HepG2 (cell line): ENCODE data around the gene ZP2. TPM values are rescaled to one million over a fixed set of nuclear protein-coding genes. Genes with fewer than 3 reads are reported as not detected.
A peak's percentile ranks its signal among the peaks of the same experiment; 100 is the strongest.

ENCODE experiments used
- AHR ChIP-seq: IDR thresholded peaks from 2 replicates; pipeline ENCODE4 v1.6.1; 2018; ENCODE audit warnings: missing genetic modification reagents, missing compliant biosample characterization
- ATF7 ChIP-seq, 2 experiments: fragments of 450-650 bp in 1 of 2; sonication (generic) in 1 of 2; formaldehyde crosslinking in 1 of 2; IDR thresholded peaks; 2 replicates each; pipeline versions ENCODE4 v1.4.0 to v1.6.1; 2016 to 2020; ENCODE audit warnings: antibody characterized with exemption in 1 of 2, mild to moderate bottlenecking in 1 of 2, missing genetic modification reagents in 1 of 2
- DNMT3B ChIP-seq: conservative IDR thresholded peaks from 2 replicates; pipeline ENCODE4 v1.6.1; 2016; ENCODE audit warnings: missing biosample characterization, control low read depth
- FOXC1 ChIP-seq: sonication (generic); formaldehyde crosslinking; IDR thresholded peaks from 2 replicates; pipeline ENCODE4 v1.8.0; 2022; ENCODE audit warnings: mild to moderate bottlenecking, missing genetic modification reagents, borderline replicate concordance
- JDP2 ChIP-seq: sonication (generic); formaldehyde crosslinking; IDR thresholded peaks from 2 replicates; pipeline ENCODE4 v1.8.1; 2022; ENCODE audit warnings: missing genetic modification reagents, borderline replicate concordance
- MED8 ChIP-seq: sonication (generic); formaldehyde crosslinking; IDR thresholded peaks from 2 replicates; pipeline ENCODE4 v1.8.1; 2023; ENCODE audit warnings: mild to moderate bottlenecking, missing genetic modification reagents; ENCODE audit not compliant: insufficient replicate concordance
- NCOA1 ChIP-seq: sonication (generic); formaldehyde crosslinking; IDR thresholded peaks from 2 replicates; pipeline ENCODE4 v1.9.0; 2021; ENCODE audit warnings: missing genetic modification reagents
- NCOR1 ChIP-seq: fragments of 200-600 bp; sonication (generic); IDR thresholded peaks from 2 replicates; pipeline ENCODE4 v1.7.0; 2017; ENCODE audit warnings: antibody characterized with exemption, low read length, borderline replicate concordance
- POLR2AphosphoS5 ChIP-seq: IDR thresholded peaks from 2 replicates; pipeline ENCODE4 v1.6.1; 2012; ENCODE audit warnings: low read depth, low read length
- RARA ChIP-seq: IDR thresholded peaks from 2 replicates; pipeline ENCODE4 v1.6.1; 2016; ENCODE audit warnings: missing genetic modification reagents, missing compliant biosample characterization
- RBM39 ChIP-seq: fragments of 200-400 bp; formaldehyde crosslinking; IDR thresholded peaks from one replicate; pipeline ENCODE4 v1.6.1; 2018; ENCODE audit warnings: antibody characterized with exemption, mild to moderate bottlenecking, low read depth, low read length; ENCODE audit not compliant: poor library complexity, severe bottlenecking
- ZFY ChIP-seq: sonication (generic); formaldehyde crosslinking; IDR thresholded peaks from 2 replicates; pipeline ENCODE4 v1.4.0; 2020; ENCODE audit warnings: missing genetic modification reagents
- ZFYVE20 ChIP-seq: sonication (generic); formaldehyde crosslinking; IDR thresholded peaks from 2 replicates; pipeline ENCODE4 v1.8.0; 2023; ENCODE audit warnings: low read depth, mild to moderate bottlenecking, moderate library complexity, missing genetic modification reagents, borderline replicate concordance
- ZNF260 ChIP-seq: sonication (generic); formaldehyde crosslinking; IDR thresholded peaks from 2 replicates; pipeline ENCODE4 v1.4.0; 2020; ENCODE audit warnings: missing genetic modification reagents, low read depth, mild to moderate bottlenecking, borderline replicate concordance
- ZNF644 ChIP-seq: IDR thresholded peaks from 2 replicates; pipeline ENCODE4 v1.6.1; 2016; ENCODE audit warnings: low read depth
- ZNF737 ChIP-seq: sonication (generic); formaldehyde crosslinking; IDR thresholded peaks from 2 replicates; pipeline ENCODE4 v1.5.0; 2020; ENCODE audit warnings: missing genetic modification reagents, mild to moderate bottlenecking, borderline replicate concordance
- polyA plus RNA-seq, 8 experiments: library from polyadenylated mRNA; depleted of rRNA in 3 of 8; stranded (reverse) in 7 of 8; unstranded in 1 of 8; fragments of >200 nt; fragmentation: Illumina TruSeq in 4 of 8; extraction: Trizol in 4 of 8; gene quantifications; 2 replicates each; pipeline versions ENCODE4 v1.2.1 to v1.2.3, GENCODE V29; 2011 to 2016; ENCODE audit warnings: low read depth in 4 of 8, missing spikeins in 1 of 8, mixed read lengths in 1 of 8; ENCODE audit not compliant: insufficient read depth in 1 of 8
- total RNA-seq, 5 experiments: library from RNA; depleted of rRNA; stranded (reverse); fragments of >200 nt; fragmentation: Illumina TruSeq; extraction: Trizol; gene quantifications; 2 replicates each; pipeline ENCODE4 v1.2.3, GENCODE V29; 2016; ENCODE audit warnings: low read depth in 1 of 5
- TF ChIP-seq, protein P1 (sequence below): sonication (generic); formaldehyde crosslinking; IDR thresholded peaks from 2 replicates; pipeline ENCODE4 v1.8.1; 2022; ENCODE audit warnings: mild to moderate bottlenecking, missing genetic modification reagents
- TF ChIP-seq, protein P2 (sequence below): sonication (generic); formaldehyde crosslinking; conservative IDR thresholded peaks from 2 replicates; pipeline ENCODE4 v1.8.0; 2022; ENCODE audit warnings: mild to moderate bottlenecking, moderate library complexity, missing genetic modification reagents
- TF ChIP-seq, protein P3 (sequence below): sonication (generic); formaldehyde crosslinking; IDR thresholded peaks from 2 replicates; pipeline ENCODE4 v1.5.1; 2020; ENCODE audit warnings: missing genetic modification reagents, mild to moderate bottlenecking, borderline replicate concordance

Gene ZP2
- total and polyA plus RNA-seq, 2 of the 13 experiments (the other 11 are each of a cell fraction or from before 2014, with no cell fraction given), result not detected

DNA sequence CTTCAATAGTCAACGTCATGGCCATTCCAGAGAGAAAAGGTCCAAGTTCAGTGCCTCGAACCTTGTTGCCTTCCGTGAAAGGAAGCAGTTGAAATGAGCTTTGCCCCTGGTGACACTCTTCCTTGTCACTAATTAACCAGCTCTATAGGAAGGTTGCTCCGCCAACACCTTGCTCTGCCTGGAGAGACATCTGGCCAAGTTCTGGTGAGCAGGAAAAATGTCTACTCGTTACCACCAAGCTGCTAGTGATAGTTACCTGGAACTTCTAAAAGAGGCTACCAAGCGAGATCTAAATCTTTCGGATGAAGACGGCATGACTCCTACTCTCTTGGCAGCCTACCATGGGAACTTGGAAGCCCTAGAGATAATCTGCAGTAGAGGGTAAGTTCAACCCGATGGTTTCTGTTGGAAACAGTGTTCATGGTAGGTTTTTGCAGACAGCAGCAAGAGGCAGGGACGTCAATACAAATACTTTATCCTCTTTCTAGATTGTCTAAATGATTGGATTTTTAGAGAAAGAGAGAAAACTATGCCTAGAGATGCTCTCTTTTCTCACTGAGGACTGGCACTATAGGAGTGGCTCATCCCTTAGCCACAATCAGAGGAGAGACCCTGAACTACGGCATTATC is 22.3 kb upstream of the ZP2 start, which contains the start of gene ANKS4B (continued):
- no peak for TF ChIP-seq FOXC1
- TF ChIP-seq POLR2AphosphoS5, result peak; percentile 98
- TF ChIP-seq, protein P1, sequence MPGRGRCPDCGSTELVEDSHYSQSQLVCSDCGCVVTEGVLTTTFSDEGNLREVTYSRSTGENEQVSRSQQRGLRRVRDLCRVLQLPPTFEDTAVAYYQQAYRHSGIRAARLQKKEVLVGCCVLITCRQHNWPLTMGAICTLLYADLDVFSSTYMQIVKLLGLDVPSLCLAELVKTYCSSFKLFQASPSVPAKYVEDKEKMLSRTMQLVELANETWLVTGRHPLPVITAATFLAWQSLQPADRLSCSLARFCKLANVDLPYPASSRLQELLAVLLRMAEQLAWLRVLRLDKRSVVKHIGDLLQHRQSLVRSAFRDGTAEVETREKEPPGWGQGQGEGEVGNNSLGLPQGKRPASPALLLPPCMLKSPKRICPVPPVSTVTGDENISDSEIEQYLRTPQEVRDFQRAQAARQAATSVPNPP (CRISPR knock-in tag), result no peak
- peak; percentile 98 for TF ChIP-seq NCOR1
- TF ChIP-seq DNMT3B (CRISPR knock-in tag), result 0 out of 2 replicates have a peak, but pooled peaks have one; percentile 73
- TF ChIP-seq, protein P2, sequence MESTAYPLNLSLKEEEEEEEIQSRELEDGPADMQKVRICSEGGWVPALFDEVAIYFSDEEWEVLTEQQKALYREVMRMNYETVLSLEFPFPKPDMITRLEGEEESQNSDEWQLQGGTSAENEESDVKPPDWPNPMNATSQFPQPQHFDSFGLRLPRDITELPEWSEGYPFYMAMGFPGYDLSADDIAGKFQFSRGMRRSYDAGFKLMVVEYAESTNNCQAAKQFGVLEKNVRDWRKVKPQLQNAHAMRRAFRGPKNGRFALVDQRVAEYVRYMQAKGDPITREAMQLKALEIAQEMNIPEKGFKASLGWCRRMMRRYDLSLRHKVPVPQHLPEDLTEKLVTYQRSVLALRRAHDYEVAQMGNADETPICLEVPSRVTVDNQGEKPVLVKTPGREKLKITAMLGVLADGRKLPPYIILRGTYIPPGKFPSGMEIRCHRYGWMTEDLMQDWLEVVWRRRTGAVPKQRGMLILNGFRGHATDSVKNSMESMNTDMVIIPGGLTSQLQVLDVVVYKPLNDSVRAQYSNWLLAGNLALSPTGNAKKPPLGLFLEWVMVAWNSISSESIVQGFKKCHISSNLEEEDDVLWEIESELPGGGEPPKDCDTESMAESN (CRISPR knock-in tag), result peak; percentile 78
- peak; percentile 100 for TF ChIP-seq RARA (CRISPR knock-in tag)
- no peak for TF ChIP-seq RBM39
- TF ChIP-seq ZFY (CRISPR knock-in tag), result no peak
- TF ChIP-seq, protein P3, sequence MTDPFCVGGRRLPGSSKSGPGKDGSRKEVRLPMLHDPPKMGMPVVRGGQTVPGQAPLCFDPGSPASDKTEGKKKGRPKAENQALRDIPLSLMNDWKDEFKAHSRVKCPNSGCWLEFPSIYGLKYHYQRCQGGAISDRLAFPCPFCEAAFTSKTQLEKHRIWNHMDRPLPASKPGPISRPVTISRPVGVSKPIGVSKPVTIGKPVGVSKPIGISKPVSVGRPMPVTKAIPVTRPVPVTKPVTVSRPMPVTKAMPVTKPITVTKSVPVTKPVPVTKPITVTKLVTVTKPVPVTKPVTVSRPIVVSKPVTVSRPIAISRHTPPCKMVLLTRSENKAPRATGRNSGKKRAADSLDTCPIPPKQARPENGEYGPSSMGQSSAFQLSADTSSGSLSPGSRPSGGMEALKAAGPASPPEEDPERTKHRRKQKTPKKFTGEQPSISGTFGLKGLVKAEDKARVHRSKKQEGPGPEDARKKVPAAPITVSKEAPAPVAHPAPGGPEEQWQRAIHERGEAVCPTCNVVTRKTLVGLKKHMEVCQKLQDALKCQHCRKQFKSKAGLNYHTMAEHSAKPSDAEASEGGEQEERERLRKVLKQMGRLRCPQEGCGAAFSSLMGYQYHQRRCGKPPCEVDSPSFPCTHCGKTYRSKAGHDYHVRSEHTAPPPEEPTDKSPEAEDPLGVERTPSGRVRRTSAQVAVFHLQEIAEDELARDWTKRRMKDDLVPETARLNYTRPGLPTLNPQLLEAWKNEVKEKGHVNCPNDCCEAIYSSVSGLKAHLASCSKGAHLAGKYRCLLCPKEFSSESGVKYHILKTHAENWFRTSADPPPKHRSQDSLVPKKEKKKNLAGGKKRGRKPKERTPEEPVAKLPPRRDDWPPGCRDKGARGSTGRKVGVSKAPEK (CRISPR knock-in tag), result peak; percentile 57; the same call in 1 of the 2 replicates
- TF ChIP-seq ZNF644 (CRISPR knock-in tag), result peak; percentile 97
- TF ChIP-seq ZNF260 (CRISPR knock-in tag), result no peak
- TF ChIP-seq MED8, result no peak
- TF ChIP-seq ZNF737 (CRISPR knock-in tag), result no peak
- TF ChIP-seq AHR, result peak; percentile 63; the same call in 1 of the 2 replicates
- no peak for TF ChIP-seq ATF7 (IDR thresholded peaks at IDR 0.05)
- TF ChIP-seq ATF7 (CRISPR knock-in tag; IDR thresholded peaks at IDR 0.05), result peak; percentile 61; the same call in 1 of the 2 replicates
- no peak for TF ChIP-seq ZFYVE20
- no peak for TF ChIP-seq JDP2 (CRISPR knock-in tag)
- TF ChIP-seq NCOA1 (CRISPR knock-in tag), result no peak
